PC-9 (cell line): ENCODE data around the gene PANK2.

Experiments
- CTCF ChIP-seq: fragments of 200-600 bp; sonication (generic); conservative IDR thresholded peaks from 2 replicates; pipeline ENCODE4 v1.6.1; 2017; ENCODE audit warnings: mixed run types, antibody characterized with exemption, mild to moderate bottlenecking, moderate library complexity
- EZH2 ChIP-seq: fragments of 200-600 bp; sonication (generic); IDR thresholded peaks from 2 replicates; pipeline ENCODE4 v1.8.0; 2017; ENCODE audit warnings: antibody characterized with exemption, low read depth

GRCh38 chr20:3866464-3866863 is 22.7 kb upstream of the PANK2 start:
- no peak for TF ChIP-seq CTCF
- no peak for TF ChIP-seq EZH2
